ENCODE results near the gene UST. TPM values are rescaled to one million over a fixed set of nuclear protein-coding genes. Genes with fewer than 3 reads are reported as not detected.

UST gene
- total and polyA plus RNA-seq, 9 of the 15 experiments (the other 6 are each of a cell fraction or from before 2014, with no cell fraction given): 0.04 to 0.10 TPM; not detected in 7

DNA sequence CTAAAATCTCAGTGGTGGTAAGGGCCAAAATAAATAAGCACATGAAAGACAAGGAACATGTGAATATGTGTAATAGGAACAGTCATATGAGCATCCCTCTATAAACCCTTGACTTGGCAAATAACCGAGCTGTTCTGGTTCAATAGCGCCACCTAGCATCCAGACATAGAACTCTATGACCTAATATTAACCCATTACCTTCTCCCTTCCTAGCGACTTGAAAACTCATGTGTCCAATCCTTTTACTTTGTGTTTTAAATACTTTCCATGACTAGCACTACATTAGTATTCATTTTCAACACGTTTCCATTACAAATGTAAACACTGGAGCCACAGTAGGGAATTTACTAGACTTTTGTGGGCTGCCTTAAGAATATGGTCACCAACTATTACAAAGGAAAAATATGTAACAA is 279.7 kb downstream of the UST start (continued):
- TF ChIP-seq, protein P1, sequence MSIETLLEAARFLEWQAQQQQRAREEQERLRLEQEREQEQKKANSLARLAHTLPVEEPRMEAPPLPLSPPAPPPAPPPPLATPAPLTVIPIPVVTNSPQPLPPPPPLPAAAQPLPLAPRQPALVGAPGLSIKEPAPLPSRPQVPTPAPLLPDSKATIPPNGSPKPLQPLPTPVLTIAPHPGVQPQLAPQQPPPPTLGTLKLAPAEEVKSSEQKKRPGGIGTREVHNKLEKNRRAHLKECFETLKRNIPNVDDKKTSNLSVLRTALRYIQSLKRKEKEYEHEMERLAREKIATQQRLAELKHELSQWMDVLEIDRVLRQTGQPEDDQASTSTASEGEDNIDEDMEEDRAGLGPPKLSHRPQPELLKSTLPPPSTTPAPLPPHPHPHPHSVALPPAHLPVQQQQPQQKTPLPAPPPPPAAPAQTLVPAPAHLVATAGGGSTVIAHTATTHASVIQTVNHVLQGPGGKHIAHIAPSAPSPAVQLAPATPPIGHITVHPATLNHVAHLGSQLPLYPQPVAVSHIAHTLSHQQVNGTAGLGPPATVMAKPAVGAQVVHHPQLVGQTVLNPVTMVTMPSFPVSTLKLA (conservative IDR thresholded peaks at IDR 0.05): no peak
- TF ChIP-seq KLF1 (tag; IDR thresholded peaks at IDR 0.05) (no peak), JUN (IDR thresholded peaks at IDR 0.05; ENCODE audit: borderline replicate concordance, low read depth, low read length) (0 out of 2 replicates have a peak, but pooled peaks have one; percentile 54), JUN (CRISPR knock-in tag; IDR thresholded peaks at IDR 0.05; ENCODE audit: borderline replicate concordance) (no peak), TRIM28 (IDR thresholded peaks at IDR 0.05) (peak; percentile 76), SMAD2 (IDR thresholded peaks at IDR 0.05; ENCODE audit: low read depth, low read length) (no peak), TEAD4 (IDR thresholded peaks at IDR 0.05; ENCODE audit: low read length) (0 out of 2 replicates have a peak, but pooled peaks have one; percentile 7), TEAD4 (CRISPR knock-in tag; IDR thresholded peaks at IDR 0.05; ENCODE audit: borderline replicate concordance) (no peak), NCOR1 (IDR thresholded peaks at IDR 0.05) (no peak), MXI1 (IDR thresholded peaks at IDR 0.05; ENCODE audit: low read depth, low read length) (no peak), GABPA (tag; conservative IDR thresholded peaks at IDR 0.05; ENCODE audit: low read depth) (no peak), JUND (IDR thresholded peaks at IDR 0.05; ENCODE audit: borderline replicate concordance, low read depth, low read length) (peak; percentile 62; the same call in 1 of the 2 replicates), JUND (tag; IDR thresholded peaks at IDR 0.05; ENCODE audit: borderline replicate concordance, low read depth, low read length) (peak; percentile 89)
- TF ChIP-seq, protein P2, sequence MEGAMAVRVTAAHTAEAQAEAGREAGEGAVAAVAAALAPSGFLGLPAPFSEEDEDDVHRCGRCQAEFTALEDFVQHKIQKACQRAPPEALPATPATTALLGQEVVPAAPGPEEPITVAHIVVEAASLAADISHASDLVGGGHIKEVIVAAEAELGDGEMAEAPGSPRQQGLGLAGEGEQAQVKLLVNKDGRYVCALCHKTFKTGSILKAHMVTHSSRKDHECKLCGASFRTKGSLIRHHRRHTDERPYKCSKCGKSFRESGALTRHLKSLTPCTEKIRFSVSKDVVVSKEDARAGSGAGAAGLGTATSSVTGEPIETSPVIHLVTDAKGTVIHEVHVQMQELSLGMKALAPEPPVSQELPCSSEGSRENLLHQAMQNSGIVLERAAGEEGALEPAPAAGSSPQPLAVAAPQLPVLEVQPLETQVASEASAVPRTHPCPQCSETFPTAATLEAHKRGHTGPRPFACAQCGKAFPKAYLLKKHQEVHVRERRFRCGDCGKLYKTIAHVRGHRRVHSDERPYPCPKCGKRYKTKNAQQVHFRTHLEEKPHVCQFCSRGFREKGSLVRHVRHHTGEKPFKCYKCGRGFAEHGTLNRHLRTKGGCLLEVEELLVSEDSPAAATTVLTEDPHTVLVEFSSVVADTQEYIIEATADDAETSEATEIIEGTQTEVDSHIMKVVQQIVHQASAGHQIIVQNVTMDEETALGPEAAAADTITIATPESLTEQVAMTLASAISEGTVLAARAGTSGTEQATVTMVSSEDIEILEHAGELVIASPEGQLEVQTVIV (CRISPR knock-in tag; IDR thresholded peaks at IDR 0.05; ENCODE audit: borderline replicate concordance): no peak
- TF ChIP-seq, protein P3, sequence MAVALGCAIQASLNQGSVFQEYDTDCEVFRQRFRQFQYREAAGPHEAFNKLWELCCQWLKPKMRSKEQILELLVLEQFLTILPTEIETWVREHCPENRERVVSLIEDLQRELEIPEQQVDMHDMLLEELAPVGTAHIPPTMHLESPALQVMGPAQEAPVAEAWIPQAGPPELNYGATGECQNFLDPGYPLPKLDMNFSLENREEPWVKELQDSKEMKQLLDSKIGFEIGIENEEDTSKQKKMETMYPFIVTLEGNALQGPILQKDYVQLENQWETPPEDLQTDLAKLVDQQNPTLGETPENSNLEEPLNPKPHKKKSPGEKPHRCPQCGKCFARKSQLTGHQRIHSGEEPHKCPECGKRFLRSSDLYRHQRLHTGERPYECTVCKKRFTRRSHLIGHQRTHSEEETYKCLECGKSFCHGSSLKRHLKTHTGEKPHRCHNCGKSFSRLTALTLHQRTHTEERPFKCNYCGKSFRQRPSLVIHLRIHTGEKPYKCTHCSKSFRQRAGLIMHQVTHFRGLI (CRISPR knock-in tag; IDR thresholded peaks at IDR 0.05): no peak
- TF ChIP-seq, protein P4, sequence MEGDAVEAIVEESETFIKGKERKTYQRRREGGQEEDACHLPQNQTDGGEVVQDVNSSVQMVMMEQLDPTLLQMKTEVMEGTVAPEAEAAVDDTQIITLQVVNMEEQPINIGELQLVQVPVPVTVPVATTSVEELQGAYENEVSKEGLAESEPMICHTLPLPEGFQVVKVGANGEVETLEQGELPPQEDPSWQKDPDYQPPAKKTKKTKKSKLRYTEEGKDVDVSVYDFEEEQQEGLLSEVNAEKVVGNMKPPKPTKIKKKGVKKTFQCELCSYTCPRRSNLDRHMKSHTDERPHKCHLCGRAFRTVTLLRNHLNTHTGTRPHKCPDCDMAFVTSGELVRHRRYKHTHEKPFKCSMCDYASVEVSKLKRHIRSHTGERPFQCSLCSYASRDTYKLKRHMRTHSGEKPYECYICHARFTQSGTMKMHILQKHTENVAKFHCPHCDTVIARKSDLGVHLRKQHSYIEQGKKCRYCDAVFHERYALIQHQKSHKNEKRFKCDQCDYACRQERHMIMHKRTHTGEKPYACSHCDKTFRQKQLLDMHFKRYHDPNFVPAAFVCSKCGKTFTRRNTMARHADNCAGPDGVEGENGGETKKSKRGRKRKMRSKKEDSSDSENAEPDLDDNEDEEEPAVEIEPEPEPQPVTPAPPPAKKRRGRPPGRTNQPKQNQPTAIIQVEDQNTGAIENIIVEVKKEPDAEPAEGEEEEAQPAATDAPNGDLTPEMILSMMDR (IDR thresholded peaks at IDR 0.05 in 2 of 3, conservative IDR thresholded peaks at IDR 0.05 in 1 of 3; ENCODE audit: insufficient read depth in 2 of 3, low read depth in 1 of 3, low read length in 3 of 3): peak; percentile 71 to 80 (median 75)
- TF ChIP-seq, protein P5, sequence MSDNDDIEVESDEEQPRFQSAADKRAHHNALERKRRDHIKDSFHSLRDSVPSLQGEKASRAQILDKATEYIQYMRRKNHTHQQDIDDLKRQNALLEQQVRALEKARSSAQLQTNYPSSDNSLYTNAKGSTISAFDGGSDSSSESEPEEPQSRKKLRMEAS (CRISPR knock-in tag; IDR thresholded peaks at IDR 0.05): no peak
- TF ChIP-seq, protein P6, sequence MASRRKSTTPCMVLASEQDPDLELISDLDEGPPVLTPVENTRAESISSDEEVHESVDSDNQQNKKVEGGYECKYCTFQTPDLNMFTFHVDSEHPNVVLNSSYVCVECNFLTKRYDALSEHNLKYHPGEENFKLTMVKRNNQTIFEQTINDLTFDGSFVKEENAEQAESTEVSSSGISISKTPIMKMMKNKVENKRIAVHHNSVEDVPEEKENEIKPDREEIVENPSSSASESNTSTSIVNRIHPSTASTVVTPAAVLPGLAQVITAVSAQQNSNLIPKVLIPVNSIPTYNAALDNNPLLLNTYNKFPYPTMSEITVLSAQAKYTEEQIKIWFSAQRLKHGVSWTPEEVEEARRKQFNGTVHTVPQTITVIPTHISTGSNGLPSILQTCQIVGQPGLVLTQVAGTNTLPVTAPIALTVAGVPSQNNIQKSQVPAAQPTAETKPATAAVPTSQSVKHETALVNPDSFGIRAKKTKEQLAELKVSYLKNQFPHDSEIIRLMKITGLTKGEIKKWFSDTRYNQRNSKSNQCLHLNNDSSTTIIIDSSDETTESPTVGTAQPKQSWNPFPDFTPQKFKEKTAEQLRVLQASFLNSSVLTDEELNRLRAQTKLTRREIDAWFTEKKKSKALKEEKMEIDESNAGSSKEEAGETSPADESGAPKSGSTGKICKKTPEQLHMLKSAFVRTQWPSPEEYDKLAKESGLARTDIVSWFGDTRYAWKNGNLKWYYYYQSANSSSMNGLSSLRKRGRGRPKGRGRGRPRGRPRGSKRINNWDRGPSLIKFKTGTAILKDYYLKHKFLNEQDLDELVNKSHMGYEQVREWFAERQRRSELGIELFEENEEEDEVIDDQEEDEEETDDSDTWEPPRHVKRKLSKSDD (conservative IDR thresholded peaks at IDR 0.05; ENCODE audit: low read length): no peak
